Stimulated activated CD4-positive, alpha-beta T cell treated with anti-CD3 and anti-CD28 coated beads, Interleukin-1b, Interleukin-23, amount 100 ng/mL, for 1 hour (primary cell): ENCODE measurements around the gene ZNF506.
"Not testable (repeated sequence)": the region's sequence is repeated elsewhere in the genome, so short reads cannot be mapped to it uniquely, and the experiment has no call there.

Experiments used
- DNase-seq, 2 donors: peaks; one replicate each; pipeline ENCODE4 v3.0.0-alpha.2; 2020; ENCODE audit warnings: low read depth in 2 of 2

The ZNF506 gene

GRCh38 chr19:19821366-19821951 lies at the start of gene ZNF506:
Gene ZNF506 (minus strand): TSS chr19:19821750. CDS start chr19:19821603, 147 bp downstream.
- DNase-seq, result peak; percentile 88 to 90

DNA sequence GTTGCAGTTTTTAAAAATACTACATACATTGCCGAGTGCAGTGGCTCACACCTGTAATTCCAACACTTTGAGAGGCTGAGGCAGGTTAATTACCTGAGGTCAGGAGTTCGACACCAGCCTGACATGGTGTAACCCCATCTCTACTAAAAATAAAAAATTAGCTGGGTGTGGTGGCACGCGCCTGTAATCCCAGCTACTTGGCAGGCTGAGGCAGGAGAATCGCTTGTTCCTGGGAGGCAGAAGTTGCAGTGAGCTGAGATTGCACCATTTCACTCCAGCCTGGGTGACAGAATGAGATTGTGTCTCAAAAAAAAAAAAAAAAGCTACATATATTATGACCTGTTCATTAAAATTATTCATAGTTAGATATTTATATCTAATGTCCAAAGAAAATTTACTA lies 48.5 kb upstream of the ZNF506 start:
- not testable (repeated sequence) for DNase-seq

DNA sequence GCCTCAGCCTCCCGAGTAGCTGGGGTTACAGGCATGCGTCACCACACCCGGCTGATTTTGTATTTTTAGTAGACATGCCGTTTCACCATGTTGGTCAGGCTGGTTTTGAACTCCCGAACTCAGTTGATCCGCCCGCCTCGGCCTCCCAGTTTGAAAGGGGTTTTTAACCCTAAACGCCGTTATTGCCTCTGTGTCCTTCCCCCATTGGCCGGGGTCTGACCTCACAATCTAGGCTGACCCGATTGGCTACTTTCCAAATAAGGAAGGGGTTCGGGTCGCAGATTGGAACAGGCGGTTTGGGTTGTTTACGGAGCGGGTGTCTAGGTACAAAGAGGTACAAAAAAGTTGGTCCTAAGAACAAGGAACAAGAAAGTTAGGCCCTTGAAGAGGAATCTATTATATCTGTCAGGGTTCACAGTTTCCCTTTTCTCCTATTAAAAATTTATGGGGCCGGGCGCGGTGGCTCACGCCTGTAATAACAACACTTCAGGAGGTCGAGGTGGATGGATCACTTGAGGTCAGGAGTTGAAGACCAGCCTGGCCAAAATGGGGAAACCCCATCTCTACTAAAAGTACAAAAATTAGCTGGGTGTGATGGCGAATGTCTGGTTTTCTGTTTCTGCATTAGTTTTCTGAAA lies 45.2 kb upstream of the ZNF506 start:
- DNase-seq, result peak in 1 of 2 donors; percentile 19

DNA sequence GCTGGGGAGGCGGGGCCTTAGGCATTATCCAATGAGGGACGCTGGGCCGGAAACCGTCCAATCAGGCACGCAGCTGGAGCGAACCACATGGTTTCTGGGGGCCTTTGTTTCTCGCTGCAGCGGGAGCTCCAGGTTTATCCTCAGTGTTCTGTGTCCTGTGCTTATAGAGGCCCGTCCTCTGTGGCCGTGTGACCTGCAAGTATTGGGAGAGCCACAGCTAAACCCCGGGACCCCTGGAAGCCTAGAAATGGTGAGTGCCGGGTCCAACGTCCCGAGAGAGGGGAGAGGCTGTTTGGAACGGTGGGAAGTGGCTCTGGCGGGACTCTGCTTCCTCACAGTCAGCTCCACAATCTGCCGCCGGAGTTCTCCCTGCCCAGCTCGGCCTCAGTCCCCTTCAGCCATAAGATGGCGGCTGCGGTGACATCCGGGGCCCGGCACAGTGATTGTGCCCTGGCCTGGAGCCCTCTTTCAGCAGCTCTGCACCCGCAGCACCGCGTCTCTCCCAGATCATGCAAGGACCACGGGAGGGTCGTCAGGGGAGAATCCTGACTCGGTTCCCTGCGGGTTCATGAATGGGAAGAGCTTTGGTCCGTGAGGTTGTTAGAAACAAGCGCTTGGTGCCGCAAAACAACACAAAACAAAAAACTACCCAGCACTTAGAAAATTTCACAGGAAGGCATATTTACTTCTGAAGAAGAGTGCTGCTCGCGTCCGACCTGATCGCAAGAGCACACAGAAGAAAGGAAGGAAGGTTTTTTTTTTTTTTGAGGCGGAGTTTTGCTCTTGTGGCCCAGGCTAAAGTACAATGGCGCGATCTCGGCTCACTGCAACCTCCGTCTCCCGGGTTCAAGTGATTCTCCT lies 44.4 kb upstream of the ZNF506 start, which contains the start of gene ZNF253:
ZNF253 (plus strand) TSS at position 133 of the 861 bp plus-strand sequence; CDS start at position 248, 115 bp downstream.
- peak; percentile 77 to 90 for DNase-seq

GRCh38 chr19:19860756-19861390 lies 39.3 kb upstream of the ZNF506 start:
- peak in 1 of 2 donors; percentile 10 for DNase-seq

- no peak for DNase-seq
Measured at GRCh38 chr19:19858751-19859150, 37.2 kb upstream of the ZNF506 start.

DNA sequence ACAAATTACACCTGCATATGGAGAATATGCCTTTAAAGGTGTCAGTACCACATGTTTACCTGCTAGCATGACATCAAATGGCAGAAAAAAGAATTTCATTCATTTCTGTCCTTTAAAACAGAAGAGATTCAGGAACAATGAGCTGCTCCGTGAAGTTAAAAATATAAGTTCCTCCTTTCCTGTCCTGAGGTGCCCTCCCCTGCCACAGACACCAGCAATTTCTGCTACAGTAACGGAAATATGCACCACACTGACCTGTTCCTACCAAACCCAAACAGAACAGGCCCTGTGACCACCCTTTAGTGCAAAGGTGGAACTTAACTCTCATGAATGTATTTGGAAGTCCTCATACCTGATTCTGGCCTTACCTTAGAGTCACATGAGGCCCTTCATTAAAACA lies 30.2 kb upstream of the ZNF506 start:
- DNase-seq, result not testable (repeated sequence)

DNA sequence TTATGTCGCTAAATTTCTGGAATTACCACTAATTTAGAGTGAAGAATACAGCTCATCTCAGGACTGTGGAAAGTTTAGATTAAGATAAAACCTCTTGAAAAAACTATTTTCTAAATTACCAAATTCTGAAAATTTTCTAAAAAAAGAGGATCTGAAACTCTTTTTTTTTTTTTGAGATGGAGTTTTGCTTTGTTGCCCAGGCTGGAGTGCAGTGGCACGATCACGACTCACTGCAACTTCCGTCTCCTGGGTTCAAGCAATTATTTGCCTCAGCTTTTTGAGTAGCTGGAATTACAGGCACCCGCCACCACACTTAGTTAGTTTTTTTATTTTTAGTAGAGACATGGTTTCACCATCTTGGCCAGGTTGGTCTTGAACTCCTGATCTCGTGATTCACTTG lies 27.5 kb upstream of the ZNF506 start:
- no peak for DNase-seq

GRCh38 chr19:19847781-19848180 lies 26.2 kb upstream of the ZNF506 start:
- no peak for DNase-seq

DNA sequence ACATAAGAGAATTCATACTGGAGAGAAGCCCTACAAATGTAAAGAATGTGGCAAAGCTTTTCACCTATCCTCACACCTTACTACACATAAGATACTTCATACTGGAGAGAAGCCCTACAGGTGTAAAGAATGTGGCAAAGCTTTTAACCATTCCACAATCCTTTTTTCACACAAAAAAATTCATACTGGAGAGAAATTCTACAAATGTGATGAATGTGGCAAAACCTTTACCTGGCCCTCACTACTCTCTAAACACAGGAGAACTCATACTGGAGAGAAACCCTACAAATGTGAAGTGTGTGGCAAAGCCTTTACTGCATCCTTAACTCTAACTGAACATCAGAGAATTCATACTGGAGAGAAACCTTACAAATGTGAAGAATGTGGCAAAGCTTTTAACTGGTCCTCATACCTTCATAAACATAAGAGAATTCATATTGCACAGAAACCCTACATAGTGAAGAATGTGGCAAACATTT lies 14.0 kb upstream of the ZNF506 start:
- no peak for DNase-seq

DNA sequence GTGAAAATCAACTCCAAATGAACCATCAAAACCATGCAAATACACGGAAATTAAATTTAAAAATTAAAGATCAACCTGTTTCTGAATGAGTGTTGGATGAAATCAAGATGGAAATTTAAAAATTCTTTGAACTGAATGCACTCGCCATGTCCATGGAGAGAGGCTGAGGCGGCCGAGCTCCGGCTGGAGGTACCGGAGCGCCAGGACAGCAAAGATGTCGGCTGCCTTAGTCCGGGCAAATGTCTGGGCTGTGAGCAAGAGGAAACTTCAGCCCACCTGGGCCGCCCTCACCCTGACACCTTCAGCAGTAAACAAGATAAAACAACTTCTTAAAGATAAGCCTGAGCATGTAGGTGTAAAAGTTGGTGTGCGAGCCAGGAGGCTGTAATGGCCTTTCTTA lies 5.3 kb upstream of the ZNF506 start:
- no peak for DNase-seq

GRCh38 chr19:19823916-19824315 lies 2.4 kb upstream of the ZNF506 start:
- no peak for DNase-seq

DNA sequence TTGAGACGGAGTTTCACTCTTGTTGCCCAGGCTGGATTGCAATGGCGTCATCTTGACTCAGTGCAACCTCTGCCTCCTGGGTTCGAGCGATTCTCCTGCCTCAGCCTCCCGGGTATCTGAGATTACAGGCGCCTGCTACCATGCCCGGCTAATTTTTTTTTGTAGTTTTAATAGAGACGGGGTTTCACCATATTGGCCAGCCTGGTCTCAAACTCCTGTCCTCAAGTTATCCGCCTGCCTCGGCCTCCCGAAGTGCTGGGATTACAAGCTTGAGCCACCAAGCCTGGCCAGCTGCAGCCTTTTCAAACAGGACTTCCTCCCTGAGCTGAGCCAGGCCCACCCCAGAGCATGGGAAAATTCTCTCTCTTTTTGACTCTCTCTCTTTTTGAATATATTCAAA lies 426 bp upstream of the ZNF506 start:
- DNase-seq, result not testable (repeated sequence)

- no peak for DNase-seq
Measured at GRCh38 chr19:19820774-19821320, 703 bp downstream of the ZNF506 start.

GRCh38 chr19:19817357-19817756 lies 4.2 kb downstream of the ZNF506 start:
- DNase-seq, result peak in 1 of 2 donors; percentile 7

DNA sequence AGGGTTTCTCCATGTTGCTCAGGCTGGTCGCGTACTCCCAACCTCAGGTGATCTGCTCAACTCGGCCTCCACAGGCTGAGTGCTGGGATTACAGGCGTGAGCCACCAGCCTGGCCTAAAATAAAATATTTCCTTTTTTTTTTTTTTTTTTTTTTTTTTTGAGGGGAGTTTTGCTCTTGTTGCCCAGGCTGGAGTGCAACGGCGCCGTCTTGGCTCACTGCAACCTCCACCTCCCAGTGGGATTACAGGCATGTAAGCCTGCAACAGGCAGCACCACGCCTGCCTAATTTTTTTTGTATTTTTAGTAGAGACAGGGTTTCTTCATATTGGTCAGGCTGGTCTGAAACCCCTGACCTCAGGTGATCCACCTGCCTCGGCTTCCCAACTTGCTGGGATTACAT lies 4.9 kb downstream of the ZNF506 start:
- no peak for DNase-seq

GRCh38 chr19:19811999-19812398 lies 9.6 kb downstream of the ZNF506 start:
- DNase-seq, result not testable (repeated sequence)

- no peak for DNase-seq
Measured at GRCh38 chr19:19805480-19805879, 16.1 kb downstream of the ZNF506 start.

GRCh38 chr19:19788015-19788414 lies 33.5 kb downstream of the ZNF506 start:
- no peak for DNase-seq

DNA sequence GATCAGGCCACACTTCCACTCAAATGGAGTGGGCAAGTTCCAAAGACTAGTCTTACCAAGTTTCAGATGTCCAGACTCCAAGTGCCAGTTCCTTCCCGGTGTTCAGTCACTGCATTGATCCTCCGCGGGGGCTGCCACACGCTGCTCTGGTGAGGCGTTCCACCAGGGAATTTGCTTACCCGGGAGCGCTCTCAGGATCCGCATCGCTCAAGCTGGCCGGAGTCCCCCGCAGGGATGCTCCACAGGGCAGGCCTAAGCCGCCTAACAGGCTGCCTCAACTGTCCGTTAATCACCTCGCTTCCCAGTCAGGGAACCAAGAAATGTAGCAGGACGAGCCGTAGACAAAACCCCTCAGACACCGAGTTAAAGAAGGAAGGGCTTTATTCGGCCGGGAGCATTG lies 36.1 kb downstream of the ZNF506 start:
- DNase-seq, result not testable (repeated sequence)

DNA sequence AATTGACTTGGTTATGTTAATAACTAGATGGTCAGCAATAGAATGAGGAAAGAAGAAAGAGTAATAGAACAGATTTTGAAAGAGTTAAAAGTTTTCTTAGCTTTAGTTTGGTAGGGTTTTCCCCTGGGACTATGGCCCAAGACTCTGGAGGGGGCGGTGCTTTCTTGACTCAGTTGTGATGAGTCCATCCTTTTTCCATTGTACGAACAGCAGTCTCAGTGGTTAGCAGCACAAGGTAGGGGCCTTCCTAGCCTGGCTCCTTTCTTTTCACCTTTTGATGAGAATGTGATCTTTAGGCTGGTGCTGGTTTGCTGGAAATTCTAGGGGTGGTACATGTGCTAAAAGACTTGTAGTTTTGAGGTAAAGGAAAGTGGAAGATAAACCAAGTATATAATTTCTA lies 38.8 kb downstream of the ZNF506 start:
- no peak for DNase-seq

DNA sequence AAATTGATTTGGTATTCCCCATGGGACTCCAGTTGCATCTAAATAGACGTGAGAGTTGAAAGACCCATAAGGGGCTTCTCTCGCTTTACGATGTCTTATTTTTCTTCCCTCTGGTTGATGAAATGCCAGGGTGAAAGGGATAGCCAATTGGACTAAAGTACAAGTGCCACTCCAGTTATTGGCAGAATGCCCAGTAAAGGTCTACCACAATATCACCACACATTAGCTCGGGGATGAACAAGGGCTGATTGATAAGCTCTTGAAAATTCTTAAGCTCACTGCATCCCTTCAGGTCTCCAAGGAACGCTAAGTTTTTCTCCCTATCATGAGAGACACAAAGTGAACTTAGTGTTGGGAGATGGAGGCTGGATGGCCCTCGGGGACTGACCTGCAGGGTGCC lies 39.8 kb downstream of the ZNF506 start:
- not testable (repeated sequence) for DNase-seq
